GM12878 (cell line): ENCODE measurements around the gene SPINK4. TPM values are rescaled to one million over a fixed set of nuclear protein-coding genes. Genes with fewer than 3 reads are reported as not detected.
A peak's percentile ranks its signal among the peaks of the same experiment; 100 is the strongest.

Experiments
- BACH1 ChIP-seq: fragments of 450-650 bp; IDR thresholded peaks from 2 replicates; pipeline ENCODE4 v1.6.1; 2017; ENCODE audit warnings: mild to moderate bottlenecking, borderline replicate concordance
- BMI1 ChIP-seq: fragments of 450-650 bp; IDR thresholded peaks from 2 replicates; pipeline ENCODE4 v1.6.1; 2016; ENCODE audit warnings: mild to moderate bottlenecking, moderate library complexity, borderline replicate concordance
- CREB1 ChIP-seq: IDR thresholded peaks from 2 replicates; pipeline ENCODE4 v1.6.1; 2012; ENCODE audit warnings: low read depth, mild to moderate bottlenecking, inconsistent platforms
- DPF2 ChIP-seq: fragments of 450-650 bp; IDR thresholded peaks from 2 replicates; pipeline ENCODE4 v1.6.1; 2017; ENCODE audit warnings: mild to moderate bottlenecking
- HDAC6 ChIP-seq: fragments of 200-600 bp; sonication (generic); IDR thresholded peaks from one replicate; pipeline ENCODE4 v1.8.0; 2017; ENCODE audit warnings: antibody characterized with exemption; ENCODE audit not compliant: unreplicated experiment
- IKZF2 ChIP-seq, 2 experiments: fragments of 450-650 bp; IDR thresholded peaks; 2 replicates each; pipeline ENCODE4 v1.6.1; 2017; ENCODE audit warnings: mild to moderate bottlenecking in 2 of 2, moderate library complexity in 2 of 2
- IRF3 ChIP-seq: fragments of 450-650 bp; IDR thresholded peaks from 2 replicates; pipeline ENCODE4 v1.6.1; 2014; ENCODE audit warnings: mild to moderate bottlenecking
- MLLT1 ChIP-seq: fragments of 450-650 bp; IDR thresholded peaks from 2 replicates; pipeline ENCODE4 v1.6.1; 2016; ENCODE audit warnings: mild to moderate bottlenecking
- MTA2 ChIP-seq: fragments of 450-650 bp; IDR thresholded peaks from 2 replicates; pipeline ENCODE4 v1.6.1; 2016; ENCODE audit warnings: low read depth, mild to moderate bottlenecking, moderate library complexity
- POU2F2 ChIP-seq: IDR thresholded peaks from 3 replicates; pipeline ENCODE4 v1.6.1; 2011; ENCODE audit warnings: low read depth, mild to moderate bottlenecking, low read length, borderline replicate concordance
- RELB ChIP-seq: fragments of 450-650 bp; IDR thresholded peaks from 2 replicates; pipeline ENCODE4 v1.6.1; 2017; ENCODE audit warnings: low read depth, mild to moderate bottlenecking, moderate library complexity
- SKIL ChIP-seq: fragments of 450-650 bp; IDR thresholded peaks from 2 replicates; pipeline ENCODE4 v1.6.1; 2017; ENCODE audit warnings: mild to moderate bottlenecking, low read depth, inconsistent platforms; ENCODE audit not compliant: poor library complexity, severe bottlenecking
- SMC3 ChIP-seq: IDR thresholded peaks from 2 replicates; pipeline ENCODE4 v1.6.1; 2011; ENCODE audit warnings: low read length, improper control_type of control experiment, borderline replicate concordance
- SUZ12 ChIP-seq: fragments of 200-600 bp; sonication (generic); IDR thresholded peaks from one replicate; pipeline ENCODE4 v1.6.1; 2018; ENCODE audit warnings: antibody characterized with exemption, mild to moderate bottlenecking; ENCODE audit not compliant: unreplicated experiment
- TAF1 ChIP-seq: IDR thresholded peaks from 2 replicates; pipeline ENCODE4 v1.6.1; 2011; ENCODE audit warnings: mild to moderate bottlenecking, low read depth, low read length, borderline replicate concordance
- ZBTB40 ChIP-seq: fragments of 450-650 bp; IDR thresholded peaks from 2 replicates; pipeline ENCODE4 v1.6.1; 2016; ENCODE audit warnings: mild to moderate bottlenecking, moderate library complexity, borderline replicate concordance
- polyA plus RNA-seq, 11 experiments: library from polyadenylated mRNA; depleted of rRNA in 4 of 11; unstranded in 6 of 11; stranded (reverse) in 5 of 11; fragments of >200 nt; fragmentation: Nextera tagmentation in 4 of 11; fragmentation: Illumina TruSeq in 1 of 11; extraction: Ambion mirVana in 4 of 11; extraction: Trizol in 1 of 11; gene quantifications; 1 replicate in 1 of 11; 2 replicates in 10 of 11; pipeline versions ENCODE4 v1.2.1 to v1.2.3, GENCODE V29; 2011 to 2016; ENCODE audit warnings: inconsistent platforms in 2 of 11, missing spikeins in 2 of 11, low read depth in 1 of 11
- total RNA-seq, 4 experiments: library from RNA; depleted of rRNA in 3 of 4; stranded (reverse); fragments of >200 nt in 3 of 4; fragmentation: Illumina TruSeq in 1 of 4; extraction: Trizol in 1 of 4; gene quantifications; 2 replicates each; pipeline versions ENCODE4 v1.2.1 to v1.2.3, GENCODE V29; 2013 to 2021

SPINK4 gene
- total and polyA plus RNA-seq, 10 of the 15 experiments (the other 5 are each of a cell fraction or from before 2014, with no cell fraction given): not detected

- TF ChIP-seq IRF3 (no peak), HDAC6 (no peak), MLLT1 (no peak), MTA2 (no peak), SMC3 (no peak), CREB1 (peak; percentile 80), ZBTB40 (peak; percentile 90), DPF2 (peak; percentile 78; the same call in 1 of the 2 replicates), POU2F2 (peak; percentile 58; the same call in 2 of the 3 replicates), SKIL (no peak), IKZF2 (IDR thresholded peaks at IDR 0.05) (peak; percentile 93 to 96), RELB (peak; percentile 81), SUZ12 (no peak), TAF1 (peak; percentile 75), BMI1 (no peak), BACH1 (peak; percentile 64; the same call in 1 of the 2 replicates)
Measured at GRCh38 chr9:33264473-33265177, 24.7 kb downstream of the SPINK4 start, which contains the start of the genes BAG1 and CHMP5 (continued).
